Mesenchymal stem cell (in vitro differentiated cells and primary cell): Measurements from ENCODE around the gene SLIT3.

Experiments
- DNase-seq: peaks from one replicate; pipeline ENCODE4 v3.0.0-alpha.2; 2013
- H2AFZ ChIP-seq: one replicate; pipeline ENCODE4 v1.6.1; 2013; ENCODE audit warnings: low read depth, mild to moderate bottlenecking, control low read depth, inconsistent platforms, low read length, moderate library complexity
- H2AK5ac ChIP-seq: 2 replicates; pipeline ENCODE4 v1.6.1; 2013; ENCODE audit warnings: low read length, moderate library complexity, mild to moderate bottlenecking, inconsistent platforms; ENCODE audit not compliant: severe bottlenecking
- H2BK120ac ChIP-seq: one replicate; pipeline ENCODE4 v1.6.1; 2013; ENCODE audit warnings: low read depth, mild to moderate bottlenecking, inconsistent platforms, low read length, moderate library complexity
- H2BK12ac ChIP-seq, 2 experiments: one replicate each; pipeline ENCODE4 v1.6.1; 2013; ENCODE audit warnings: inconsistent platforms in 2 of 2, low read length in 2 of 2, mild to moderate bottlenecking in 2 of 2, moderate library complexity in 2 of 2, control low read depth in 1 of 2
- H2BK15ac ChIP-seq: one replicate; pipeline ENCODE4 v1.6.1; 2013; ENCODE audit warnings: mild to moderate bottlenecking, low read depth, inconsistent platforms; ENCODE audit not compliant: poor library complexity, severe bottlenecking
- H2BK5ac ChIP-seq: 2 replicates; pipeline ENCODE4 v1.6.1; 2013; ENCODE audit warnings: low read depth, mild to moderate bottlenecking, low read length, control low read depth, inconsistent platforms; ENCODE audit not compliant: poor library complexity, severe bottlenecking
- H3K14ac ChIP-seq, 2 experiments: one replicate each; pipeline ENCODE4 v1.6.1; 2013; ENCODE audit warnings: inconsistent platforms in 2 of 2, low read length in 2 of 2, control low read depth in 1 of 2, mild to moderate bottlenecking in 1 of 2, moderate library complexity in 1 of 2
- H3K18ac ChIP-seq, 2 experiments: one replicate each; pipeline ENCODE4 v1.6.1; 2013; ENCODE audit warnings: inconsistent platforms in 2 of 2, low read length in 2 of 2, control low read depth in 1 of 2, low read depth in 1 of 2, mild to moderate bottlenecking in 1 of 2
- H3K23ac ChIP-seq, 2 experiments: one replicate each; pipeline ENCODE4 v1.6.1; 2013; ENCODE audit warnings: inconsistent platforms in 2 of 2, low read length in 2 of 2, mild to moderate bottlenecking in 2 of 2, moderate library complexity in 2 of 2, control low read depth in 1 of 2
- H3K27ac ChIP-seq: 2 replicates; pipeline ENCODE4 v1.5.1; 2013; ENCODE audit warnings: mild to moderate bottlenecking, moderate library complexity, low read length, control low read depth, inconsistent platforms; ENCODE audit not compliant: poor library complexity, severe bottlenecking
- H3K27me3 ChIP-seq, 2 experiments: 2 replicates each; pipeline versions ENCODE4 v1.6.1 to v1.7.0; 2013; ENCODE audit warnings: low read length in 2 of 2, mild to moderate bottlenecking in 2 of 2, moderate library complexity in 2 of 2, control low read depth in 1 of 2, inconsistent platforms in 1 of 2; ENCODE audit not compliant: control insufficient read depth in 1 of 2, insufficient read depth in 1 of 2
- H3K36me3 ChIP-seq, 2 experiments: 2 replicates each; pipeline versions ENCODE4 v1.6.1 to v1.7.0; 2013; ENCODE audit warnings: low read length in 2 of 2, control low read depth in 1 of 2, inconsistent platforms in 1 of 2, low read depth in 1 of 2, mild to moderate bottlenecking in 1 of 2; ENCODE audit not compliant: insufficient read depth in 2 of 2, control insufficient read depth in 1 of 2
- H3K4ac ChIP-seq, 2 experiments: one replicate each; pipeline ENCODE4 v1.6.1; 2013; ENCODE audit warnings: inconsistent platforms in 2 of 2, low read length in 2 of 2, mild to moderate bottlenecking in 2 of 2, moderate library complexity in 2 of 2, control low read depth in 1 of 2, low read depth in 1 of 2
- H3K4me1 ChIP-seq: 2 replicates; pipeline ENCODE4 v1.6.1; 2013; ENCODE audit warnings: low read depth, low read length, control low read depth; ENCODE audit not compliant: control insufficient read depth, insufficient read depth
- H3K4me2 ChIP-seq: 2 replicates; pipeline ENCODE4 v1.6.1; 2013; ENCODE audit warnings: low read length, mild to moderate bottlenecking, inconsistent platforms; ENCODE audit not compliant: poor library complexity, severe bottlenecking
- H3K4me3 ChIP-seq, 2 experiments: 2 replicates each; pipeline versions ENCODE4 v1.5.1 to v1.7.0; 2013; ENCODE audit warnings: low read length in 2 of 2, mild to moderate bottlenecking in 2 of 2, control low read depth in 1 of 2, low read depth in 1 of 2; ENCODE audit not compliant: insufficient read depth in 1 of 2
- H3K79me1 ChIP-seq: replicated peaks from 2 replicates; pipeline ENCODE4 v1.6.1; 2013; ENCODE audit warnings: mild to moderate bottlenecking, control low read depth, low read length, inconsistent platforms; ENCODE audit not compliant: poor library complexity, severe bottlenecking
- H3K9ac ChIP-seq: 2 replicates; pipeline ENCODE4 v1.7.0; 2013; ENCODE audit warnings: mild to moderate bottlenecking, low read length, moderate library complexity
- H3K9me3 ChIP-seq: 2 replicates; pipeline ENCODE4 v1.7.0; 2013; ENCODE audit warnings: mild to moderate bottlenecking, low read length; ENCODE audit not compliant: control insufficient read depth
- H4K8ac ChIP-seq: one replicate; pipeline ENCODE4 v1.6.1; 2013; ENCODE audit warnings: inconsistent platforms, mild to moderate bottlenecking, low read length, moderate library complexity
- H4K91ac ChIP-seq: one replicate; pipeline ENCODE4 v1.6.1; 2013; ENCODE audit warnings: mild to moderate bottlenecking, low read length, inconsistent platforms
- WGBS: methylation state at CpG from one replicate; pipeline ENCODE4 v1.1.7; 2013; ENCODE audit warnings: mixed read lengths; 5-methylcytosine and 5-hydroxymethylcytosine counted together

Gene SLIT3

GRCh38 chr5:168903061-168903460 is 397.9 kb downstream of the SLIT3 start:
- Histone ChIP-seq H3K4me3 (no peak overlapping the region), H2BK15ac (no peak overlapping the region), H3K27me3 (peaks cover 0 to 5% of the 10 kb centered on the region in 2 experiments), H3K18ac (no peak overlapping the region), H3K36me3 (peaks cover 0 to 21% of the 10 kb centered on the region in 2 experiments), H2AK5ac (no peak overlapping the region), H3K4me2 (no peak overlapping the region), H3K23ac (no peak overlapping the region), H3K4me1 (peaks cover 1% of the 10 kb centered on the region), H2BK5ac (no peak overlapping the region), H3K27ac (no peak overlapping the region), H3K9me3 (no peaks in the 10 kb centered on the region), H4K91ac (no peak overlapping the region), H3K9ac (no peak overlapping the region), H2BK120ac (no peak overlapping the region), H3K4ac (no peak overlapping the region), H3K14ac (no peak overlapping the region), H2BK12ac (no peak overlapping the region), H2AFZ (no peak overlapping the region), H4K8ac (no peak overlapping the region), H3K79me1 (no peaks in the 10 kb centered on the region)
- 85% methylated on average over 2 of the region's 2 CpGs for WGBS
- no peak for DNase-seq

- Histone ChIP-seq H3K9ac (no peak overlapping the region), H2BK5ac (no peak overlapping the region), H3K18ac (no peak overlapping the region), H2BK12ac (no peak overlapping the region), H2BK15ac (no peak overlapping the region), H2AK5ac (no peak overlapping the region), H4K91ac (no peak overlapping the region), H2BK120ac (no peak overlapping the region), H3K4me3 (no peak overlapping the region), H3K27me3 (peaks cover 0 to 12% of the 10 kb centered on the region in 2 experiments), H3K36me3 (peaks cover 0 to 21% of the 10 kb centered on the region in 2 experiments), H3K4me1 (peaks cover 1% of the 10 kb centered on the region), H3K14ac (no peak overlapping the region), H3K23ac (no peak overlapping the region), H3K4me2 (no peak overlapping the region), H3K27ac (no peak overlapping the region), H3K4ac (no peak overlapping the region), H4K8ac (no peak overlapping the region), H3K9me3 (no peaks in the 10 kb centered on the region), H2AFZ (no peak overlapping the region), H3K79me1 (no peaks in the 10 kb centered on the region)
- no peak for DNase-seq
- 89% methylated on average over 3 of the region's 3 CpGs for WGBS
These were observed 401.3 kb downstream of the SLIT3 start for GRCh38 chr5:168899673-168900072.

GRCh38 chr5:168899264-168899663 is 401.7 kb downstream of the SLIT3 start:
- Histone ChIP-seq H3K4ac (no peak overlapping the region), H3K4me1 (peaks cover 1% of the 10 kb centered on the region), H2BK12ac (no peak overlapping the region), H3K36me3 (peaks cover 0 to 21% of the 10 kb centered on the region in 2 experiments), H2AK5ac (no peak overlapping the region), H2AFZ (no peak overlapping the region), H3K9me3 (no peaks in the 10 kb centered on the region), H3K9ac (no peak overlapping the region), H2BK5ac (no peak overlapping the region), H3K23ac (no peak overlapping the region), H3K27me3 (peaks cover 0 to 12% of the 10 kb centered on the region in 2 experiments), H3K14ac (no peak overlapping the region), H3K18ac (no peak overlapping the region), H3K4me2 (no peak overlapping the region), H3K27ac (no peak overlapping the region), H2BK120ac (no peak overlapping the region), H3K79me1 (no peaks in the 10 kb centered on the region), H2BK15ac (no peak overlapping the region), H3K4me3 (no peak overlapping the region), H4K8ac (no peak overlapping the region), H4K91ac (no peak overlapping the region)
- 83% methylated on average over 3 of the region's 4 CpGs for WGBS
- no peak for DNase-seq

- Histone ChIP-seq H2AK5ac (no peak overlapping the region), H3K14ac (no peak overlapping the region), H4K91ac (no peak overlapping the region), H3K23ac (no peak overlapping the region), H3K18ac (no peak overlapping the region), H3K9me3 (no peaks in the 10 kb centered on the region), H4K8ac (no peak overlapping the region), H3K4me2 (no peak overlapping the region), H2BK120ac (no peak overlapping the region), H3K4me1 (peaks cover under 1% of the 10 kb centered on the region), H3K36me3 (peaks cover 0 to 21% of the 10 kb centered on the region in 2 experiments), H2AFZ (no peak overlapping the region), H3K27me3 (peaks cover 0 to 12% of the 10 kb centered on the region in 2 experiments), H3K9ac (no peak overlapping the region), H2BK12ac (no peak overlapping the region), H3K79me1 (no peaks in the 10 kb centered on the region), H3K4me3 (no peak overlapping the region), H2BK15ac (no peak overlapping the region), H2BK5ac (no peak overlapping the region), H3K27ac (no peak overlapping the region), H3K4ac (no peak overlapping the region)
- WGBS, result 64% methylated on average over 5 of the region's 7 CpGs
- no peak for DNase-seq
These were observed 402.6 kb downstream of the SLIT3 start for GRCh38 chr5:168898247-168898911.
